Stimulated activated CD8-positive, alpha-beta memory T cell treated with anti-CD3 and anti-CD28 coated beads, Interleukin-7, amount 100 ng/mL, for 1 hour (primary cell): ENCODE measurements around the gene ILF2.

Source experiments
- DNase-seq, 2 donors: peaks; one replicate each; pipeline ENCODE4 v3.0.0-alpha.2; 2020; ENCODE audit warnings: low read depth in 2 of 2

ILF2 gene

DNA sequence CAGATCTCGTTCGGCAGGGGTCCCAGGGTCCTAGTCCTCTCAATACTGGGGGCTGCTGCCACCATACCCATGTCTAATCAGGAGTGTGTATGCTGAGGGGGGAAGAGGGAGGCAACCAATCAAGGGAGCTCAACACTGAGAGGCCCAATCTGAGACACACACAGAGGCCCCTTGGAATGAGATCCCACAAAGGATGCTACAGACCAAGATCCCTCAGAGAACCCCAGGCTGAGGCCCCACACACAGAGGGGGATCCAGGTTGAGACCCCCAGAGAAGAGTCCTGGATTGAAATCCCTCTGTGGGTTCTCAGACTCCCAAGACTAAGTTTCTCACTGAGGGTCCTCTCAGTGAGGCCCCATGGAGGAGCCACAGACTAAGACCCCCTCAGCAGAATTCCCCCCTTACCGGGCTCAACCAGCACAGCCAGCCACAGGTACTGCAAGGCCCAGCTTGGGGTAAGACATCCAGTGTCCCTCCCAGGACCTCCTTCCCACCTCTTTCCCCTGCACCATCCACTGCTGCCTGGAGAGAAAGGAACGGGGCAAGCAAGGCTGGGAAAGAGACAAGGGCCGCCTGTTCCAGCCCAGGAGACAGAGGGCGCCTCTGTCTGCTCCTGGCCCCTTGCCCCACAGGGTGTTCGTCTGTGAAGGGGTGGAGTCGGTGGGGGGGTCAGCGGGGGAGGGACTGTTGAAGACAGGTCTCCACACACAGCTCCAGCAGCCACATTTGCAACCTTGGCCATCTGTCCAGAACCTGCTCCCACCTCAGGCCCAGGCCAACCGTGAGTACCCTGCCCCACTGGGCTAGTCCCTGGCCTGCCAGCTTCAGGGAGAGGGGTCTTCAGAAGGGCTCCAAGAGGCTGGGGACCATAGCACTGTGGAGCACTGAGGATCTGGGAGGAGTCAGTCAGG lies 42.8 kb downstream of the ILF2 start, which contains the start of gene S100A1:
TSS of gene S100A1 (plus strand) at position 720 of the 912 bp plus-strand sequence. CDS start 2,088 bp downstream, outside the sequence.
- no peak for DNase-seq

DNA sequence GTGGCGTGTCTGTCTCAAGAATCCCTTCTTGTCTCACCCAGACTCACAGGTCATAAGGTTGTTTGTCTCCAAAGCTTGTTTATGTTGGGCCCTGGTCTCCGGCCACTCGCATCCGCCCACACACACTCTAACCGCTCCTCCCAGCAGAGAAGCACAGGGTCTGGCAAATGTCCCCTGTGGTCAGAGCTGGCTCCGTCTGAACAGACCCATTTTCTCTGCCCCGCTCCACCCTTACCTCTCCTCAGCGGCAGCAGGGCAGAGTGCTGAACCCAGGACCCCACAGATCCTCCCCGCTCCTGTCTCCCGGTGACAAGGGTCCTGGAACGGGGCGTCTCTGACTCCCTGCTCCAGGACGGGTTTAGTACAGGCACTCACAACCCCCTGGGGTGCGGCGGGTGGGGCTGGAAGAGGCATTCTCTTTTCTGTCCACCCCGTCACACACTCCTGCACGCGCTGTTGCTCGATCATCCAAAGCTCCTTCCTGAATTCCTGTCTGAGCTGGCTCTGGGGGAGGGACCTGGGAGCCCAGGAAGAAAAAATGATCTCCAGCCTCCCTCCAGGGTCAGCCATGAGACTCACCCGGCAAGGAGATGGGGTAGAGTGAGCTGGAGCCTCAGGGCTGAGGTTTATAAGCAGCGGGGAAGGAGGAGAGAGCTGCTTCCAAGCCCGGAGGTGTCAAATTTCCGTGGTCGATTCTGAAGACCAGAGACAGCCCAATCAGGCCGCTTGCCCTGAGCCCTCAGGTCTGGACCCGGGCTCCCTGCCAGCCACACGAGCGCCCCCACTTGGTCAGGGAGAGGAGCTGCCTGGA lies 43.7 kb downstream of the ILF2 start, which contains the start of gene S100A13:
TSS of gene S100A13 (minus strand) at position 602 of the 811 bp plus-strand sequence. CDS start 1,033 bp downstream, outside the sequence.
- no peak for DNase-seq

DNA sequence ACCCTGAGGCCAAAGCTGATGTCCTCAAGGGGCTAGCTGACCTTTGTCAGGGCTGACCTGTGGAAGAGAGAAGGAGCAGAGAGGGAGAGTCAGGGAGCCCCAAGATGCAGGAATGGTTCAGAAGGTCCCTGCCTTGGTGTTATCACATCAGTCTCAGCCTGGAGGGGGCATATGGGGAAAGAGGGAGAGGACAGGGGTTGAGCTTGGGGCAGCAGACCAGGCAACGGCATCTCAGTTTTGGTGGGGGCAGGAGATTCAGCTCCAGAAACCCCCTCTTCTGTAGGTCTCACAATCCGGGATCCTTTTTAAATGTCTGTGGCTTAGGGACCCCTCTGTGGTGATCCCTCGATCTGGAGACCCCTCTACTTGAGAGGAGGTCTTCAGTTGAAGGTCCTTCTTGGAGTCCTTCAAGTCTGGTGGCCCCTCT lies 44.3 kb downstream of the ILF2 start:
- no peak for DNase-seq

DNA sequence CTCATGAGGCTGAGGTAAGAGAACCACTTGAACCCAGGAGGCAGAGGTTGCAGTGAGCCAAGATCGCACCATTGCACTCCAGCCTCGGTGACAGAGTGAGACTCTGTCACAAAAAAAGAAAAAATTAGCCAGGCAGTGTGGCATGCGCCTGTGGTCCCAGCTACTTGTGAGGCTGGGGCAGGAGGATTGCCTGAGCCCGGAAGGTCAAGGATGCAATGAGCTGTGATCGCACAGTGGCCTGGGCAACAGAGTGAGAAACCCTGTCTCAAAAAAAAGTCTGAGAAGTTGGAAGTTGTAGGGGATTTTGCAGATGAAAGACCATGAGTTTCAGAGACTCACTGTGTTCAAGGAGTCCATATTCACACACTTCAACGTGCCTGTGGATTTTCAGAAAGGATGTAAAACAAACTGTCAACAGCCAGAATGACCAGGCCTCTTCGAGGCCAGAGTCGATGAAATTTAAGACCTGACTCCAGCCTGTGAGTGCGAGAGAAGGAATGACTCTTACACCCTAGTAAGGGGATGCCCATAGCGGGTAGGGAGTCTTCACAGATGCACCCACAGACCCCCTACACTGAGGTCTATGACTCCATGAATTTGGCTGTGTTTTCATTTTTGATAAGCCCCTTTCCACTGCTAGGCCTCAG lies 45.7 kb downstream of the ILF2 start:
- no peak for DNase-seq

DNA sequence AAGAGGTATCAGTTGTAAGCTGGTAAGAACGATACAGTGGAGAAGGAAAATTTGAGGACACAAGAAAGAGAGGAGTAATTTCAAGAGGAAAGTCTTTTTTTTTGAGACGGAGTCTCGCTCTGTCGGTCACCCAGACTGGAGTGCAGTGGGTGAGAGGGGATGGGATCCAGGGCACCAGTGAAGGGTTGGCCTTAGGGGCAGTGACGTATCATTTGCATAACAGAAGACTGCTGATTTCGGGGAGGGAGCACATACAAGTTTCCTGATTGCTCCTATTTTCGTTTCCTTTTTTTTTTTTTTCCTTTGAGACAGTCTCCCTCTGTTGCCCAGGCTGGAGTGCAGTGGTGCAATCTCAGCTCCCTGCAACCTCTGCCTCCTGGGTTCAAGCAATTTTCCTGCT lies 47.7 kb downstream of the ILF2 start:
- DNase-seq: no peak

DNA sequence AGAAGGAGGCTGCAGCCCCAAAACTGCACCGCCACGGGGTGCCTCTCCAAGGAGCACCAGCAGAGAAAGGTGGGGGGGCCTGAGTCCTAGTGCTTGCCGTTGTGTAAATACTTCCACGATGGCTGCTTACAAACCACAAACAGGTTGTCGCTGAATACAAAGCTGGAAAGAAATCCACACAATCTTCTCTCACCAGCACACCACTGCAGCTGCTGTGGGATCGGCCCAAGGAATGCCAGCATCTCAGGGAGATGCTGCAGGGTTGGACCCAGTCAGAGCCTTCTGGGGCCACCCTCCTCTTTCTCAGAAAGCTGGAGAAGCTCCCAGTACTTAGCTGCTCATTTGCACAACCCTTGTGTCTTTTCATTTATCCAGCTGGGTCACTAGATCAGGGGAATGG lies 51.6 kb downstream of the ILF2 start:
- DNase-seq: no peak

DNA sequence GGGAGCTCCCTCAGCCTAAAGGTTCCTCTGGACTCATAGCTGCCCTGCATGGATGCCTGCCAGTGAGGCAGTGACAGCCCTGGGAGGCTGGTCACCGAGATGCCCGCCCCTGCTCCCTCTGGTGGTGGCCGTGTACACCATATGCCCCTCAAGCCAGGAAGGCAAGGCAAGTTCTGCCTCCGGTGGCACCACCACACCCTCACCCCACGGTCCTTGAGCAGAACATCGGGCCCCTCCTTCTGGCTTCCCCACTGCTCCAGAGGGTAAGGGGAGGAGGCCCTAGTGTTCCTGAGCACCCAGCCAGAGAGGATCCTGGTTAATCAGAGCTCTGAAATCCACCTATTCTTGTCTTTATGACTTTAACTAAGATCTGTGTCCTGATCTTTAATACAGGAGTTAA lies 53.1 kb downstream of the ILF2 start:
- DNase-seq: peak in 1 of 2 donors; percentile 47

DNA sequence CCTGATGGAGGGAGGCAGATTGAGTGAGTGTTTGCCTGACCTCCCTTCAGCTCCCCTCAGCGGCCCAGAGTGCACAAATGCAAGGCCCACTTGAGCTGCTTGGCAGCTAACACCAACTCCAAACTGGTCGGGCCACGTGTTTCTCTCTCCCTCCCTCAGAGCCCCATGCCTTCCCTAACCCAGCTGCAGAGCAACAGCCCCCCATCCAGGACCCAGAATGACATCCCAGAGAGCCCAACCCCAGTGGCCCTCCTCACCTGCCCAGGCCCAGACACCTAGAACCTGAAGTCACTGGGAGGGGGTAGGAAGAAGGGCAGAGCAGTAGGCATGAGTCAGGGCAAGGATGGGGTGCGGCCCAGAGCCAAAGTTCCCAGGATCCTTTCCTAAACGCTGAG lies 53.9 kb downstream of the ILF2 start:
- DNase-seq: no peak

DNA sequence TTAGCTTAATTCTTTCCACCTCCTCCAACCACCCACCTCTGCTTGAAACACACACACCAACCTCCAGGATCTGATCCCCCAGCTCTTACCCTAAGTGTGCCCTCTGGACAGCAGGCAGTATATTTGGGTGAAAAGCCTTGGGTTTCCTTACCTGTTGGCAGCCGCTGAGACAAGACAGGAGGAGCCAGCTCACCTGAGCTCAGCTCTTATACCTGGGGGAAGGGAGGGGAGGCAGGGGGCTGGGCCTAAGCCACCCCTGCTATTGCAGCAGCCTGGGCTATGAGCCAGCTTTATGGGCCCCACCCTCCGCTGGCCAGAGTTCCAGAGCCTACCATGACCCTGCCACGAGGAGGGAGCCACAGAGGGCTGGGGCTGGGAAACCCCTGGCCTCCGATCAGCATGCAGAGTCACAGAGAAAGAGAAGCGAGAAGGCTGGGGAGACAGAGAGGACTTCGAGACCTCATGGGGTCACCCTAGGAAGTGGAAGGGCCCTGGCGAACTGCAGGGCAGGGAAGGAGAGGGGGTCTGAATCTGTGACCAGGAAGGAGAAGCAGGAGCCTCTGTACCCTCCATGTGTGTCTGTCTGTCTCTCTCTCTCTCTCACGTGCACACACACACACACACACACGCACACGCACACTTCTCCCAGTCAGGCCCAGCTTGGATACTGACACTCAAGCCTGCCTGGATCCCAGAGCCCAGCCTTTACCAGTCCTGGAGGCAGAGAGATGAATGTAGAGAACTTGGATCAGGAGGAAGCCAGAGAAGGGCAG lies 54.5 kb downstream of the ILF2 start, which contains the start of gene S100A14:
TSS of gene S100A14 (minus strand) at position 182 of the 773 bp plus-strand sequence. CDS start 467 bp downstream, outside the sequence.
- DNase-seq: no peak

DNA sequence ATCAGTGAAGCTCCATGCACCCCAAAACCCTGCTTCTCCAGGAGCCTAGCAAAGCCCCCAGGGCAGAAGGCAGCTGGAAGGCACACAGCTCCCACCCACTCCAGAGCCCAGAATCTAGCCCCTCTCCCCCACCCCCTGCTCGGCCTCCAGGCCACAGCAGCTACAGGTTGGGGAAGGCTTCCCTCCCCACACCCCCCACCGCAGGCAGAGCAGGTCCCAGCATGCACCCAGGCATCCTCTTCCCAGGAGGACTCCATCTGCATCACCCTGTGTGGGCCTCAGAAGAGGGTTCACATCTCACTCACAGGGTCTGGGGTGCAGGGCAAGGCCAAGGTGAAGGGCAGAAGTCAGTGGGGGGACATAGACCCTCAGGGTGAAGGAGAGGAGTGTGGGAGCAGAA lies 55.4 kb downstream of the ILF2 start:
- no peak for DNase-seq

DNA sequence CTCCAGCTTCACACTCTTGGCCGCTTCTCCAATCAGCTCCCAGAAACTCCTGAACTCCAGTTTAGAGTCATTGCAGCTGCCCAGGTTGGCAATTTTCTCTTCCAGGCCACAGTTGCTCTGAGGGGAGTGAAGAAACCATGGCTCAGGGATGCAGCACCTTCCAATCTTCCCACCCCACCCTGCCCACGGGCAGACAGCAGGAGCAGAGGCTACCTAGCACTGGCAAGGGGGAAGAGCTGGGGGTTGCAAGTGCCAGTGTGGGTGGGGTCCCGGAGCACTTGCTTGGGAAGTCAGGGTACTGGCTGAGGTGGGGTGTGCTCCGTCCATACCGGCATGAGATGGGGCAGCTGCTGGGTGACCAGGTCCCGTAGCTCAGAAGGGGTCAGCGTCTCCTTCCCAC lies 55.9 kb downstream of the ILF2 start:
- no peak for DNase-seq

DNA sequence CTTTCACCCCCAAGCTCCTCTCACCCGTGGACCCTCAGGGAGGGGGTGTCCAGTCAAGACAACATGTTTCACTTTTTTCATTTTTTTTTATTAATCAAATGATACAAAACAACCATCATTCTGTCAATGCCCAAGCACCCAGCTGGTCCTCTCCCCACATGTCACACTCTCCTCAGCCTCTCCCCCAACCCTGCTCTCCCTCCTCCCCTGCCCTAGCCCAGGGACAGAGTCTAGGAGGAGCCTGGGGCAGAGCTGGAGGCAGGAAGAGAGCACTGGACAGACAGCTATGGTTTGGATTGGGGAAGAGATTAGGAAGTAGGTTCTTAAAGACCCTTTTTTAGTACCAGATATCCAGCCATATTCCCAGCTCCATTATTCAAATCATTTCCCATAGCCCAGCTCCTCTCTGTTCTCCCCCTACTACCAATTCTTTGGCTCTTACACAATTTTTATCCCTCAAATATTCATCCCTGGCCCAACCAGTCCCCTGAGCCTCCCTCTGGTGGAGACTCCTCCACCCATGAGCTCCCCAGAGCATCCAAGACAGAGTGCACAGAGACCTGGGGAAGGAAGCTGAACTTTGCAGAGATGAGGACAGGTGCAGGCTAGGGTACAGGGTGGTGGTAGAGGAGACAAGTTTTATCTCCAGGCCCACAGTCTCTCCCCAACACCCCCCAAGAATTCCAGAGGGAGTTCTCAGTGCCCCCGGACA lies 56.4 kb downstream of the ILF2 start:
- no peak for DNase-seq

DNA sequence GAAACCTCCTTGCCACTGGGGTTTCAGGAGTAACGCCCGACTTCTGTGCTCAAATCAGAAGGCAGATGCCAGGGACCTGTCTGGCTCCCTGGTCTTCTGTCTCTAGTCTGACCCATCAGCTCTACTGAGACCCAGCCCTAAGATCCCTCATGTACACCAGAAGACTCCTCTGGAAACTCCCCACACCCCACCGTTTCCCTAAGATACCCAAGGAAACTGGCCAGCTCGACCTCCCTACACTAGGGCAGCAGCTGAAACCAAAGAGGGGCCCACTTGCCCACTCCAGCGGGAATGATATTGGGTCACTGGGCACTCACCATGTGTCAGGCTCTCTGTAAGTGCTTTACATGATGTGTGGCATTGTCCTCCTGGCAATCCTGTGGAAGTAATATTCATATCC lies 57.4 kb downstream of the ILF2 start:
- no peak for DNase-seq

DNA sequence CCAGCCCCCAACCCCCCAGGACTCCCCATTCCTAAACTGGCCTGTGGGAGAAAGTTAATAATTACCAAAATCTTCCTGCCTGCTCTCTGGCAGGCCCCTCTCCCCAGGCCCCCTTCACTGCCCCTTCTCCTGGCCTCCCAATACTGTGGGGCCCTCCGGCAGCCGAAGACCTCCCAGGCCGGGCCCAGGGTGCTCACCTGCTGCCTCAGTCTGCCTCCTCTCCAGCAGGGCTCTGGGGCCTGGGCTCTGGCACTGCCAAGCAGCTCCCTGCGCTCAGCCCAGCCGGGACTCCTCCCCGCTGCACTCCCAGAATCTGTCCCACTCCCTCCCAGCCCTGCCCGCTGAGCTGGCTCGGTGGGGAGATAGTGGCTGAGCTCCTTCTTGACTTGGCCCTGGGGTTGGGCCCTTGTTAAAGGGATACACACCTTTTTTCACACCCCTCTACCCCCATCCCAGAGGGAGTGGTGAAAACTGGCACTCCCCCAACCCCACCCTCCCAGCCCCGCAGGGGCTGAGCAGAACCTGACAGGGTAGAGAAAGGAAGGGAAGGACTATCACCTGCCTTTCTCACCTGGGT lies 58.0 kb downstream of the ILF2 start, which contains the start of gene S100A16:
TSS of gene S100A16 (minus strand) at position 383 of the 577 bp plus-strand sequence. CDS start 4,986 bp downstream, outside the sequence.
- DNase-seq: no peak

DNA sequence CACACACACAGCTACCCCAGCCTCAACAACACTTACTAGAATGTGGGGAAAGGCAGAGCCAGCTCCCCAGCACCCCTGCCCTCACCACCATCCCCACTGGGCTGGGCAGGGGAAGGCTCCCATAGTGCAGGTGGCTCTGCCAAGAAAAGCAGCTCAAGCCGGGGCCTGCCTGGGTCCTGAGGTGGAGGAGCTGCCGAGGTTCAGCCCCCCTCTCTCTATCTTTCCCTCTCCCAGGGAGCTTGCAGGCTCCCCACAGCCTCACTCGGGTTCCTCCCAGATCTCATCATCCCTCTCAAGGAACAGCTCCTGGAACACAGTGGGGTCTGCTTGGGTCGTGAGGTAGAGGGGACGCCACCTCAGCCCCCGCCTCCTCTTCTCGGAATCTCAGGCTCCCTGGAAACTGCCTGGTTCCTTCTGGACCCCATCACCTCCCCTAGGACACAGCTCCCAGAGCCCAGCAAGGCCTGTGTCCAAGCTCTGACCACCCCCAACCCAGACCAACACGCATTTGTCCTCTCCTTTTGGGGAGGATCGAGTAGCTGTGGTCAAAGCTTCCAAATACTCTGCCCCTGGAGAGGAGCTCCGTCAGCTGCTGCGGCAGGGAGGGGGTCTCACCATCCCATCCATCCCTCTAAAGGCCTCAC lies 58.6 kb downstream of the ILF2 start:
- DNase-seq: no peak
